SU-DHL-6 (cell line): ENCODE data around the gene P2RY8.
"Not testable (repeated sequence)": the region's sequence is repeated elsewhere in the genome, so short reads cannot be mapped to it uniquely, and the experiment has no call there.

Experiments used
- H2AFZ ChIP-seq: fragments of 200-600 bp; sonication (generic); 2 replicates; pipeline ENCODE4 v1.6.1; 2014; ENCODE audit warnings: low read depth, mild to moderate bottlenecking, moderate library complexity, mixed read lengths, antibody characterized with exemption, low read length; ENCODE audit not compliant: severe bottlenecking
- H3F3A ChIP-seq: fragments of 200-600 bp; shearing (Covaris generic); 2 replicates; pipeline ENCODE4 v1.6.0; 2016; ENCODE audit warnings: antibody characterized with exemption, mild to moderate bottlenecking; ENCODE audit not compliant: insufficient read depth
- H3K27ac ChIP-seq: fragments of 200-600 bp; sonication (generic); 2 replicates; pipeline ENCODE4 v1.5.1; 2016; ENCODE audit warnings: low read depth, mild to moderate bottlenecking, low read length, moderate library complexity, mixed read lengths
- H3K27me3 ChIP-seq: fragments of 200-600 bp; sonication (generic), shearing (Covaris generic); 2 replicates; pipeline ENCODE4 v1.6.0; 2014; ENCODE audit warnings: mild to moderate bottlenecking, low read length
- H3K36me3 ChIP-seq: fragments of 200-600 bp; sonication (generic); 2 replicates; pipeline ENCODE4 v1.6.1; 2014; ENCODE audit warnings: mild to moderate bottlenecking, low read length, mixed read lengths
- H3K4me2 ChIP-seq: fragments of 300-600, 200-600 bp; shearing (Covaris generic), sonication (generic); 2 replicates; pipeline ENCODE4 v1.6.0; 2014; ENCODE audit warnings: low read length, low read depth, mild to moderate bottlenecking; ENCODE audit not compliant: poor library complexity, severe bottlenecking
- H3K4me3 ChIP-seq: fragments of 200-600 bp; sonication (generic); 2 replicates; pipeline ENCODE4 v1.5.1; 2014; ENCODE audit warnings: antibody characterized with exemption, low read length, mild to moderate bottlenecking, mixed read lengths; ENCODE audit not compliant: insufficient read depth, poor library complexity, severe bottlenecking
- H3K79me2 ChIP-seq: fragments of 200-600 bp; sonication (generic); 2 replicates; pipeline ENCODE4 v1.6.1; 2014; ENCODE audit warnings: mild to moderate bottlenecking, low read length, moderate library complexity; ENCODE audit not compliant: insufficient read depth
- H3K9ac ChIP-seq: fragments of 200-600 bp; sonication (generic); 2 replicates; pipeline ENCODE4 v1.7.0; 2014; ENCODE audit warnings: mild to moderate bottlenecking, low read length
- H3K9me2 ChIP-seq: fragments of 200-600 bp; sonication (generic); replicated peaks from 2 replicates; pipeline ENCODE4 v1.6.1; 2014; ENCODE audit warnings: low read length; ENCODE audit not compliant: insufficient read depth
- H3K9me3 ChIP-seq: fragments of 200-600 bp; sonication (generic); 2 replicates; pipeline ENCODE4 v1.6.1; 2014; ENCODE audit warnings: low read length, mixed read lengths; ENCODE audit not compliant: insufficient read depth
- H4K20me1 ChIP-seq: fragments of 200-600 bp; sonication (generic); 2 replicates; pipeline ENCODE4 v1.6.1; 2014; ENCODE audit warnings: low read depth, mild to moderate bottlenecking, antibody characterized with exemption, low read length, moderate library complexity, mixed read lengths
- EZH2phosphoT487 ChIP-seq: fragments of 200-600 bp; sonication (generic), shearing (Covaris generic); conservative IDR thresholded peaks from 2 replicates; pipeline ENCODE4 v1.6.1; 2018; ENCODE audit warnings: mild to moderate bottlenecking, antibody characterized with exemption, low read length, moderate library complexity, mixed read lengths
- TF ChIP-seq, protein P1 (sequence below): fragments of 200-600 bp; sonication (generic); IDR thresholded peaks from one replicate; pipeline ENCODE4 v1.5.1; 2017; ENCODE audit warnings: antibody characterized with exemption, mild to moderate bottlenecking, low read length, moderate library complexity; ENCODE audit not compliant: insufficient read depth, poor library complexity, severe bottlenecking

The P2RY8 gene

DNA sequence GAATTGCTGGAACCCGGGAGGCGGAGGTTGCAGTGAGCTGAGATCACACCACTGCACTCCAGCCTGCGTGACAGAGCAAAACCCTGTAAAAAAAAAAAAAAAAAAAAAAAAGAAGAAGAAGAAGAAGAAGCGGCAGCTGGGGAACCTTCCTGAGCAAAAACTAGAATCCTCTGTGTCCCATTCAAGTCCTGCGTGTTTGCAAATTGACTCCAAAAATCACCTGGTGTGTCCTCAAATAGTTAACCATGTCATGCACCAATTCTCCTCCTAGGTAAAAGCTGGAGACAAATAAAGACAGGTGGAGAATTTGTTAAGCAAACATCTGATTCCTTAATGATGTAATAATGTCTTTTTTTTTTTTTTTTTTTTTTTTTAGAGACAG is 52.4 kb downstream of the P2RY8 start:
- Histone ChIP-seq H3K9me2 (no peaks in the 10 kb centered on the region), H3K27me3 (no peaks in the 10 kb centered on the region), H3K36me3 (peaks cover 16% of the 10 kb centered on the region), H2AFZ (no peak overlapping the region), H3K9me3 (no peaks in the 10 kb centered on the region), H4K20me1 (no peaks in the 10 kb centered on the region), H3K79me2 (peaks cover 32% of the 10 kb centered on the region), H3K27ac (peak overlapping the region; percentile 100), H3F3A (peaks cover 66% of the 10 kb centered on the region), H3K4me2 (peak overlapping the region; percentile 59), H3K9ac (peak overlapping the region; percentile 56), H3K4me3 (no peak overlapping the region)
- TF ChIP-seq, protein P1, sequence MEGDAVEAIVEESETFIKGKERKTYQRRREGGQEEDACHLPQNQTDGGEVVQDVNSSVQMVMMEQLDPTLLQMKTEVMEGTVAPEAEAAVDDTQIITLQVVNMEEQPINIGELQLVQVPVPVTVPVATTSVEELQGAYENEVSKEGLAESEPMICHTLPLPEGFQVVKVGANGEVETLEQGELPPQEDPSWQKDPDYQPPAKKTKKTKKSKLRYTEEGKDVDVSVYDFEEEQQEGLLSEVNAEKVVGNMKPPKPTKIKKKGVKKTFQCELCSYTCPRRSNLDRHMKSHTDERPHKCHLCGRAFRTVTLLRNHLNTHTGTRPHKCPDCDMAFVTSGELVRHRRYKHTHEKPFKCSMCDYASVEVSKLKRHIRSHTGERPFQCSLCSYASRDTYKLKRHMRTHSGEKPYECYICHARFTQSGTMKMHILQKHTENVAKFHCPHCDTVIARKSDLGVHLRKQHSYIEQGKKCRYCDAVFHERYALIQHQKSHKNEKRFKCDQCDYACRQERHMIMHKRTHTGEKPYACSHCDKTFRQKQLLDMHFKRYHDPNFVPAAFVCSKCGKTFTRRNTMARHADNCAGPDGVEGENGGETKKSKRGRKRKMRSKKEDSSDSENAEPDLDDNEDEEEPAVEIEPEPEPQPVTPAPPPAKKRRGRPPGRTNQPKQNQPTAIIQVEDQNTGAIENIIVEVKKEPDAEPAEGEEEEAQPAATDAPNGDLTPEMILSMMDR = no peak

DNA sequence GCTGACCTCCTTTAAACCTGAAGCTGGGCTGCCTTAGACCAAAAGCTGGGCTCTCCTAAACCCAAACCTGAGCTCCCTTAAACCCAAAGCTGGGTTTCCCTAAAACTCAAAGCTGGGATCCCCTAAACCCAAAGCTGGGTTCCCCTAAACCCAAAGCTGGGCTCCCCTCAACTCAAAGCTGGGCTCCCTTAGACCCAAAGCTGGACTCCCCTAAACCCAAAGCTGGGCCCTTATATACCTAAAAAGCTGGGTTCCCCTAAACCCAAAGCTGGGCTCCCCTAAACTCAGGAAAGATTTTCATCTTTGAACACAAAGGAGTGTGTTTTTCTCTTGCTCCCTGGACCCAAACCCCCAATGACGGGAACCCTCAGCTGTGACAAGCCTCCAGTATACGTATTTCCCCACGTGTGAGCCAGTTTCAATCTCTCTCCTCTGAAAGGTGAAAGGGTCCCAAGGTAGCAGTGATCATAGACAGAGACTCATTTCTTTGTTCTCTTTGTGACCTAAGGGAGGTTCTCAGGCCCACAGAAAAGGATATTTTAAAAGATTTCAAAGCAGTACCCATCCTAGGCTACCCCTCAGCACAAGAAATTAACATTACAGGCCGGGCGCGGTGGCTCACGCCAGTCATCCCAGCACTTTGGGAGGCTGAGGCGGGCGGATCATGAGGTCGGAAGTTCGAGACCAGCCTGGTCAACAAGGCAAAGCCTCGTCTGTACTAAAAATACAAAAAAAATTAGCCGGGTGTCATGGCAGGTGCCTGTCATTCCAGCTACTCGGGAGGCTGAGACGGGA is 52.9 kb downstream of the P2RY8 start:
- TF ChIP-seq, protein P1 = no peak
- TF ChIP-seq EZH2phosphoT487 = no peak
- Histone ChIP-seq H3K27me3 (no peaks in the 10 kb centered on the region), H3K36me3 (peaks cover 22% of the 10 kb centered on the region), H2AFZ (no peak overlapping the region), H3K4me3 (no peak overlapping the region), H3K9me3 (no peaks in the 10 kb centered on the region), H3K9ac (peak overlapping the region; percentile 56), H3F3A (peaks cover 72% of the 10 kb centered on the region), H3K4me2 (peak overlapping the region; percentile 59), H3K27ac (peak overlapping the region; percentile 100), H3K9me2 (no peaks in the 10 kb centered on the region), H4K20me1 (no peaks in the 10 kb centered on the region), H3K79me2 (peaks cover 38% of the 10 kb centered on the region)

DNA sequence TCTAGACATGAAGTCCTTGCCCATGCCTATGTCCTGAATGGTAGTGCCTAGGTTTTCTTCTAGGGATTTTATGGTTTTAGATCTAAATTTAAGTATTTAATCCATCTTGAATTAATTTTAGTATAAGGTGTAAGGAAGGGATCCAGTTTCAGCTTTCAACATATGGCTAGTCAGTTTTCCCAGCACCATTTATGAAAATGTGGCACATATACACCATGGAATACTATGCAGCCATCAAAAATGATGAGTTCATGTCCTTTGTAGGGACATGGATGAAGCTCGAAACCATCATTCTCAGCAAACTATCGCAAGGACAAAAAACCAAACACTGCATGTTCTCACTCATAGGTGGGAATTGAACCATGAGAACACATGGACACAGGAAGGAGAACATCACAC is 54.5 kb downstream of the P2RY8 start:
- not testable (repeated sequence) for H3K9me3 ChIP-seq, H4K20me1 ChIP-seq, H3K9me2 ChIP-seq, H3K4me3 ChIP-seq, H3K27me3 ChIP-seq, H2AFZ ChIP-seq
- peaks cover 42% of the 10 kb centered on the region for H3K79me2 ChIP-seq
- peak overlapping the region; percentile 71 for H3K4me2 ChIP-seq
- peaks cover 23% of the 10 kb centered on the region for H3K36me3 ChIP-seq
- H3K9ac ChIP-seq = peak overlapping the region; percentile 65
- peak overlapping the region; percentile 100 for H3K27ac ChIP-seq
- H3F3A ChIP-seq = peaks cover 74% of the 10 kb centered on the region
